DMS53 treated with DMSO at 0.1 percent for 48 hours (cell line): ENCODE results near the gene ADAMTS9.

Experiments
- DNase-seq: peaks from one replicate; lab custom pipeline; 2025; ENCODE audit not compliant: unreplicated experiment; lab: John Stamatoyannopoulos, UW

The ADAMTS9 gene

GRCh38 chr3:64578797-64579196 is 109.0 kb downstream of the ADAMTS9 start:
- DNase-seq, result no peak

- no peak for DNase-seq
Measured at GRCh38 chr3:64578062-64578770, 109.6 kb downstream of the ADAMTS9 start.

DNA sequence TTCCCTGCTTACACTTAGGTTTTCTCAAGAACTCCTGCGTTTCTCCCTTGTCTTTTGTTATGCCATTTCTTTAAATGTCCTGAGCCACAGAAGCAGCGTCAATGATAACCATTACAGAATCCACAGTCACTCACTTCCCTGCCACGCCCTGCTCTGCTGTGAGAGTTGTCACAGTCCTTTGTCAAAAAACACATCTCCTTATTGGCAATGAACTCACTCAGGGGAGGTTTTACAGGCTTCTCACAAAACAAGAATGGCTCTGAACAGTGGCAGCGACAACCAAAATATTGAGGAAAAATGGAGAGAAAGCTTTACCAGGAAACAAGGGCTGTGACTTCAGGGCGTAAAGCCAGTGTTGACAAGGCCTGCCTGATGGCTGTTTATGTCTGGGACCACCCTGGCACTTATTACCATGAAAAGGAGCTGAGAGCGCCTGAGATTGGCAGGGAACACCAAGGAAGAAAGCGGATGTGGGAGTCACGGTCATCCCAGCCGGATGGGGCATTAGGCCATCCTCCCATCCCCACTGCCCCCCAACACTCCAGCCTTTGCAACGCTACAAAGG is 111.5 kb downstream of the ADAMTS9 start:
- DNase-seq, result no peak

- no peak for DNase-seq
Measured at GRCh38 chr3:64575211-64575844, 112.5 kb downstream of the ADAMTS9 start.

- DNase-seq, result no peak
Measured at GRCh38 chr3:64574194-64574593, 113.6 kb downstream of the ADAMTS9 start.

GRCh38 chr3:64571982-64572381 is 115.8 kb downstream of the ADAMTS9 start:
- no peak for DNase-seq

DNA sequence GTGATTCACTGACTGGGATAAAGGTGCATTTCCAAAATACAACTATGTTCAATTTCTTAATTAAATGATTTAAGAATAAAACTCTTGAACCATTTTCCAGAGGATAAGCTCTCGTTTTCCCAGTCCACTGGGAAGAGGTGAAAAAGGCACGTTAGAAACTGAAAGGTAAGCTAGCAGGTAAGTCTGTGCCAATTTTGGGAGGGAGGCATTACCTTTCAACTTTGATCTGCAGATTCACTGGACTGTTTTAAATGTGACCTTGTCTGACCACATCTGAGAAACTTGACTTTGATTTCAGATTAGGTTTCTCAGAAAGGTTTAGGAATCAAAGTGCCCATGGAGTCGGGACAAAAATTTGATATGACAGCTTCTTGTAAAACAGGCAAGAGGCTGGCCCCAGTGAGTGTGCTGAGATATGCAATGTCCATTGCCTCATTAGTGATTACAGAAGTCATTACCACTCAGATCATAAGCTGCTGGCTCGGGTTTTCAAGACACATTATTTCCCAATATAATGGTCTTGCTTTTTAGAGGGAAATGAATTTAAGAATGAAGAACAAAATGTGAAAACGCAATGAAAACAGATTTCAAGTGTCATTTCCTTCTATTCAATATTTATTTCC is 118.8 kb downstream of the ADAMTS9 start:
- DNase-seq, result no peak

- DNase-seq, result no peak
Measured at GRCh38 chr3:64566859-64567258, 120.9 kb downstream of the ADAMTS9 start.

DNA sequence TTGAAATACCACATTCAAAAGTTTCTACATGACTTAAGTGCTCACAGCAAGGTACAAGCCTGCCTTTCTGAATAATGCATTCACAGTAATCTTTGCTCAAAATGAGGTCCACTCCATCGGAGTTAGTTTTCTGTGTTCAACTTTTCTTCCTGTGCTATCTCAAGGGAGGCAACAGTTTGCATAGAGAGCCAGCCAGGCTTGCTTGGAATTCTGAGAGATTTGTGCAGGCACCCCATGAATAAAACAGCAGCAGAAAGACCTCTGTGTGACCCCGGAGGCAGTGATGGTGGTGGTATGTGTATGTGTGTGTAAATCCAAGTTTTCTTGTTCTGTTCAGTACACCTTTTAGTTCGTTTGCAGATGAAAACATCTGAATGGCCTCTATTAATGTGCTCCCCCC is 124.0 kb downstream of the ADAMTS9 start:
- no peak for DNase-seq

DNA sequence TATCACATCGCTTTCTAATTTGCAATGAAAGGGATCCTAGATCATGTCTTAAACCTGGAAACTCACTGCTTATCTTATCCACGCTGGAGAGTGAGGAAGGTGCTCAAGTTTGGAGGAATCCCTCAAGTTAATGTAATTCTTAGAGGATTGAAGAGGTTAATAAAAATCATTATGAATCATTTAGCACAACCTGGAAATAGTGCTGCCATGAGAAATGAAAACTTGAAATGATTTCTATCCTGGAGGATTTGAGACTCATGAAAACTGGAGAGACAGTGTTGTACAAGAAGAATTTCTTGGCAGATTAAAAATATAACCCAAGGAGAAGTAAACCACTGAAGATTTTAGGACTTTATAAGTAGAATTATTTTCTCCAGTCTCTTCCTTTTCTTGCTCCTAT is 125.9 kb downstream of the ADAMTS9 start:
- no peak for DNase-seq

DNA sequence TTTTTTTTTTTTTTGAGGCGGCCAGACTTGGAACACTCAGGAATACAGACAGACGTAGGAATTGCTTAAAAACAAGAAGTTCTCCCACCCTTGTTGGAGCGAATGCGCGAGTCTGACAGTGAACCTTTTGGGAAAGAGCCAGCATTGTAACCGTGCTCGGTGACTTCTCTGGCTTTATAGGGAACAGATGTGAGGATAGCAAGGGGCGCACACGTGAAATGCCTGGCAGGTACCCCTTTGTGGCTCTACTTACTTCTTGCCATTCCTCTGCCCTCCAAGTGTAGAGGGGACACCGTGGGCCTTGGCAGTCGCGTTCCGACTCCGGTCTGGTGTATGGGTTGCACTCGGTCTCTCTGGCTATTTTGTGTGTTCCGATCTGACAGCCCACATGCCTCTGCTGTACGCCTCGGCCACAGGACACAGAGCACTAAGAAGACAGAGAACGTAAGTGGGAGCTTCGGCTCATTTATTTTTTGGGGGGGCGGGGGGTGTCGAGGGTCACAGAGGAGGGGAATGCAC is 126.4 kb downstream of the ADAMTS9 start:
- DNase-seq, result no peak

DNA sequence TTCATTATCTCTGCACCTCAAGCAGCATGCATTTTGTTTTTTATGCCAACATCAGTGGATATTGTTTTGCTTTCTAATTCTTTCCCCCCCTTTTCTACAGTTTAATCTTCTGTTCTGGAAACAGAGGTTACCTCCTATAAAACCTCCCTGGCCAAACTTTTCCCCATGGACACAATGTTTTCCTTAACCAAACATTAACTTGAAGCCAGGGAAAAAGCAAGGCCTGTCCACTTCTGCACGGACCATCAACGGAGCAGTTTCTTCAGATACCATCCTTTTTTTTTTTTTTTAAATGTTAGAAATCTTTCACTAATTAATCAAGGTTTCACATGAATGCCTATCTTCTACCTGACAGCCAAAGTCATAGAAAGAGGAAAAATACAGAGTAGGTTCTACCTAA is 127.0 kb downstream of the ADAMTS9 start:
- DNase-seq, result no peak

DNA sequence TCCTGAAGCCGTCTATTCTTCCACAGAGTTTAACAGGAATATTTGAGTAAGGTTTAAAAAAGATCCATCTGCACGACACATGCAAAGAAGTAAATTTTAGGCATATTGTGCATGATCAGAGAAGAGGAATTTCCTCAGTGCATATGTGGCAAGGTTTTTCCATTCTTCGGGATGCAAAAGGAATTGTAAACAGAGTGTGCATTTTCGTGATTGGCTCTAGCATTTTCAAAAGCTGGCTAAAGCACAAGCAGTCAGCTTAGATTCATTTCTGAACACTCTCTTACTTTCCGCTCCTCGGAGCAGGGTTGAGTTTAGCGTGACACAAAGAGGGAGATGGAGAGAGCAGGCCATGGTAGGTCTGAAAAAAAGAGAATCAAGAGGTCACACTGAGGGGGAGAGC is 128.2 kb downstream of the ADAMTS9 start:
- DNase-seq, result no peak

DNA sequence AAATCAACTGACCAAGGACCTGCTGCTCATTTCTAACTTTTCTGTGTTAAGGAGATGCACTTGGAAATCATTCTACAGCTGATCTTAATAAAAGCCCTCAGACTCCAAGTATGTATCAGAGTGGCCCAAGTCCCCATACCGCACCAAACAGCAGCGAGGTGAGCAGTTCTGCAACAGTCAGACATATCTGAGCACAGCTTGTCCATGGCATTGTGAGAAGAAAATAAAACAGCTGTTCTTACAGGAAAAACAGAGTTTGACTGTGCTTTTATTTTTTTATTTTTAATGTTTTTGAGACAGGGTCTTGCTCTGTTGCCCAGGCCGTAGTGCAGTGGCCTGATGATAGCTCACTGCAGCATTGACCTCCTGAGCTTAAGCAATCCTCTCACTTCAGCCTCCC is 131.8 kb downstream of the ADAMTS9 start:
- DNase-seq, result no peak

DNA sequence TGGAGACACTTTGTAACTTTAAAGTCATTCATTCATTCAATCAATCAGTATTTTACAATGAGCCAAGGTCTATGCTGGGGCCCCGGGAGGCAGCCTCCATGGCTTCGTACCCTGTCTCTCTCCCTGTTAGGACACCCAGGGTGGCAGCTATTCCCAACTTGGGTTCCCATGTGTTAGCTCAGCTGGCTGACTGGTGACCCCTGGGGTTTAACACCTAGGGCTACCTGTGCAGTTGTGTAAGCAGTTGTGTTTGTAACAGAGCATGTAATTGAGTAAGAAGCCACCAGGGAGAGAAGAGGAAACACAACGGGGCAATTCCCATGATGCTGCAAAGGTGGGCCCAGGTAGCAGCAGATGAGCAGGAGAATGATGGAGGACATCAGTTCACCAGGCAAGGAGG is 132.4 kb downstream of the ADAMTS9 start:
- DNase-seq, result no peak

GRCh38 chr3:64554096-64554920 is 133.5 kb downstream of the ADAMTS9 start:
- no peak for DNase-seq

GRCh38 chr3:64552966-64553365 is 134.8 kb downstream of the ADAMTS9 start:
- DNase-seq, result no peak

DNA sequence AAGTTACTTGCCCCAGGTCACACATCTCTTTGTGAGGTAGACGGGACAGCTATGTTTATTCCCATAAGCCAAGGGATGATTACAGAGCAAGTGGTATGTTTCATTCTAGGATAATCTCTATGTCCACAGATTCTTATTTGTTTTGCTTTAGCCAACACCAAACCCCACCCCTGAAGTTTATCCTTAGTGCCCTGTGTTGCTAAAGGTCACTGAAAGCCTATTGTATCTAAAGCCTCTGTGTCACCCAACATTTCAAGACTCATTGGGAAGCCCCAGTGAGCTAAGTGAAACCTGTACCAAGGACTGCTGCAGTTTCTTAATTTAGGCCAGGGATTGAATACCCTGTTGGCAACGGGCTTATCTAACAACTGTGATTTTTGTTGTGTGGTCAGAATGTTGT is 135.6 kb downstream of the ADAMTS9 start:
- DNase-seq, result peak; percentile 38

DNA sequence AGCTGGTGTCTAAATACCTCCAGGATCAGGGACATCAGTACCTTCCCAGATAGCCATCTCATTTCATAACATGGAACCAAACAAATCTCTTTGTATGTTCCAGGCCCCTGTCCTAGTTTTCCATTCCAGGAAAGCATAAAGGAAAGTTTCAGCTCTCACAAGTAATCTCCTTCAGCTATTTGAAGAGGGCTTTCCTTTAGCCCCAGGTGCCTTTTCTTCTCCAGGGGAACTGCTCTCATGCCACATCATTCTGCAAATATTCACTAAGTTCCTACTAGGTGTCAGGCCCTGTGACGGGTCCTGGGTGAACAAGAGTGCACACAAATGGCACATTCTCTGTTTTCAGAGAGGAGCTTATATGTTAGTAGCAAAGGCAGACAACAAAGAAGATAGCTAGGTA is 136.1 kb downstream of the ADAMTS9 start:
- no peak for DNase-seq

- DNase-seq, result no peak
Measured at GRCh38 chr3:64550745-64551144, 137.1 kb downstream of the ADAMTS9 start.

DNA sequence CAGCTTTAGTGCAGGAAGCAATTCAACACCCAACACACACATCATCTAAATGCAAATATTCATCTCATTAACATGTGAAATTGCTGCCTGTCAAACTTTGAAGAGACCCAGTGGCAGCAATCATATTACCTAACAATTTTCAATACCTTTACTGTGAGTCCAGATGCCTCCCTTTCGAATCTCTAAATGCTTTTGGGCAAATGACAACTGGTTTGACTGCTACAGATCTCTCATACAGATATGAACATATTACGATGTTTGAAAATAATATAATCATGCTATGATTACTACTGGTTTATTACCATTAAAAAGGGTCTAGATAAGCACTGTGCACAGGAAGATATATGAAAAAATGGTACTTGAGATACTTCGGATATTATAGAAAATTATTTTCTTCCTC is 137.9 kb downstream of the ADAMTS9 start:
- no peak for DNase-seq
